Pancreas (tissue), 10 donors: ENCODE results near the gene HIVEP3. TPM values are rescaled to one million over a fixed set of nuclear protein-coding genes. Genes with fewer than 3 reads are reported as not detected.
A peak's percentile ranks its signal among the peaks of the same experiment; 100 is the strongest.
"Not testable (repeated sequence)": the region's sequence is repeated elsewhere in the genome, so short reads cannot be mapped to it uniquely, and the experiment has no call there.

Experiments
- ATAC-seq, 4 donors: fragments of 200-7000 bp; cut with Tn5 transposase; one replicate each; pipeline versions ENCODE4 v1.8.0 to v1.9.1; 2020; ENCODE audit warnings: mild to moderate bottlenecking in 4 of 4, moderate library complexity in 4 of 4
- DNase-seq, 6 donors: peaks; one replicate each; pipeline ENCODE4 v3.0.0-alpha.2; 2020
- FAIRE-seq: peaks from 2 replicates; lab custom pipeline; 2012; peaks lifted over from hg19 to GRCh38; lab: Jason Lieb, UNC
- H3K27ac ChIP-seq, 4 donors: fragments of 200-600 bp; sonication (generic); 1 replicate in 3 of 4; 2 replicates in 1 of 4; pipeline versions ENCODE4 v1.5.0 to v1.8.0; 2020
- H3K27me3 ChIP-seq, 4 donors: fragments of 200-600 bp; one replicate each; pipeline ENCODE4 v1.8.0; 2021
- H3K36me3 ChIP-seq, 3 donors: fragments of 200-600 bp; sonication (generic) in 1 of 3; one replicate each; pipeline versions ENCODE4 v1.5.0 to v1.8.0; 2020 to 2021
- H3K4me1 ChIP-seq, 3 donors: fragments of 200-600 bp; one replicate each; pipeline ENCODE4 v1.8.0; 2021
- H3K4me3 ChIP-seq, 4 donors: fragments of 200-600 bp; sonication (generic) in 2 of 4; one replicate each; pipeline versions ENCODE4 v1.5.0 to v1.8.0; 2020 to 2021
- H3K9me3 ChIP-seq, 4 donors: fragments of 200-600 bp; one replicate each; pipeline ENCODE4 v1.8.0; 2021
- CTCF ChIP-seq, 4 donors: fragments of 200-600 bp; sonication (generic) in 3 of 4; IDR thresholded peaks; one replicate each; pipeline versions ENCODE4 v1.5.0 to v1.8.0; 2021; ENCODE audit warnings: antibody characterized with exemption in 4 of 4
- WGBS, 2 donors: extraction: QIAGEN DNeasy Blood & Tissue Kit; methylation state at CpG; one replicate each; pipeline ENCODE4 v1.1.7; 2013; 5-methylcytosine and 5-hydroxymethylcytosine counted together
- intact Hi-C, 3 donors: fragments of 100-400 bp; cut with DNase I; formaldehyde crosslinking; loops; one replicate each; pipeline versions ENCODE4 v1.11.1 to v1.14.2; 2022
- polyA plus RNA-seq, 2 donors: library from polyadenylated mRNA; stranded (reverse); fragments of 200-250 nt; gene quantifications; one replicate each; pipeline ENCODE4 v1.2.3, GENCODE V29; 2013
- total RNA-seq, 6 donors: library from RNA; stranded (reverse); fragmentation: NEBNext Ultra II Directional in 4 of 6; extraction: Animal tissue kit (Norgen Biotek cat#: 25700) in 4 of 6; gene quantifications; one replicate each; pipeline versions ENCODE4 v1.2.1 to v1.2.4, GENCODE V29; 2021 to 2023
- donor health status: healthy with polysubstance abuse.
- donor health status: DM: no; HTN: no; CAD: no; lungs with moderate emphysema.
- donor health status: DM: no; HTN: no; CAD: no.
- donor health status: control.
- donor health status: control.
- donor health status: Bipolar disorder and iron deficiency.
- donor health status: DM: yes; HTN: yes; CAD: no.
- donor health status: DM: no; HTN: no; CAD: no.
- donor health status: DM: no; HTN: no; CAD: no.
- donor health status: DM: yes; HTN: yes; CAD: no.

Gene HIVEP3
- total and polyA plus RNA-seq, 8 donors: 2.7 to 5.0 (median 3.1) TPM

GRCh38 chr1:41557751-41558455 is 360.8 kb downstream of the HIVEP3 start:
- DNase-seq: no peak
- no peak for FAIRE-seq
- Histone ChIP-seq H3K4me3 (no peak overlapping the region), H3K27ac (no peak overlapping the region), H3K36me3 (no peaks in the 10 kb centered on the region), H3K27me3 (no peaks in the 10 kb centered on the region), H3K4me1 (no peaks in the 10 kb centered on the region), H3K9me3 (no peaks in the 10 kb centered on the region)
- TF ChIP-seq CTCF (IDR thresholded peaks at IDR 0.05): no peak
- no peak for ATAC-seq
- WGBS, 2 donors: 84 to 88% methylated on average over 13 of the region's 13 CpGs
- intact Hi-C loops: no loop called here

GRCh38 chr1:41554746-41555145 is 364.0 kb downstream of the HIVEP3 start:
- H3K4me1 ChIP-seq: not testable (repeated sequence)

GRCh38 chr1:41547781-41548560 is 370.8 kb downstream of the HIVEP3 start:
- WGBS, 2 donors: 78 to 79% methylated on average over 7 of the region's 7 CpGs
- no peak overlapping the region for H3K27ac ChIP-seq
- H3K27me3 ChIP-seq: no peaks in the 10 kb centered on the region
- peak in 1 of 6 donors; percentile 34 for DNase-seq
- no peaks in the 10 kb centered on the region for H3K9me3 ChIP-seq
- no peak for ATAC-seq
- FAIRE-seq: no peak
- no peaks in the 10 kb centered on the region for H3K36me3 ChIP-seq
- TF ChIP-seq CTCF (IDR thresholded peaks at IDR 0.05): no peak
- no peaks in the 10 kb centered on the region for H3K4me1 ChIP-seq
- H3K4me3 ChIP-seq: no peak overlapping the region
- intact Hi-C loops: no loop called here

More at GRCh38 chr1:41554746-41555145, 364.0 kb downstream of the HIVEP3 start:
- WGBS, 2 donors: 87 to 88% methylated on average over 5 of the region's 5 CpGs
- H3K9me3 ChIP-seq, DNase-seq, intact Hi-C loops, ATAC-seq, H3K27ac ChIP-seq, H3K4me3 ChIP-seq, H3K36me3 ChIP-seq, FAIRE-seq, H3K27me3 ChIP-seq: not testable (repeated sequence)

GRCh38 chr1:41547336-41547735 is 371.4 kb downstream of the HIVEP3 start:
- no peak for ATAC-seq

GRCh38 chr1:41546833-41547135 is 371.9 kb downstream of the HIVEP3 start:
- TF ChIP-seq CTCF (IDR thresholded peaks at IDR 0.05): no peak
- intact Hi-C loops: no loop called here
- Histone ChIP-seq H3K27me3 (no peaks in the 10 kb centered on the region), H3K4me1 (no peaks in the 10 kb centered on the region), H3K36me3 (no peaks in the 10 kb centered on the region), H3K4me3 (no peak overlapping the region), H3K9me3 (no peaks in the 10 kb centered on the region), H3K27ac (no peak overlapping the region)
- ATAC-seq (no peak), FAIRE-seq (no peak), DNase-seq (peak in 1 of 6 donors; percentile 4)
- WGBS, 2 donors: 75 to 79% methylated on average over 3 of the region's 3 CpGs

More at GRCh38 chr1:41547336-41547735, 371.4 kb downstream of the HIVEP3 start:
- FAIRE-seq (no peak), DNase-seq (peak in 2 of 6 donors; percentile 7 to 28)
- H3K36me3 ChIP-seq: no peaks in the 10 kb centered on the region
- no peak overlapping the region for H3K4me3 ChIP-seq
- intact Hi-C loops: no loop called here
- no peaks in the 10 kb centered on the region for H3K27me3 ChIP-seq
- no peak for TF ChIP-seq CTCF (IDR thresholded peaks at IDR 0.05)
- H3K27ac ChIP-seq: no peak overlapping the region
- no peaks in the 10 kb centered on the region for H3K4me1 ChIP-seq
- H3K9me3 ChIP-seq: no peaks in the 10 kb centered on the region
- 79 to 93% methylated on average over 6 of the region's 6 CpGs for WGBS, 2 donors
